H1 (cell line): ENCODE results near the gene HMMR. TPM values are rescaled to one million over a fixed set of nuclear protein-coding genes. Genes with fewer than 3 reads are reported as not detected.

Source experiments
- BRCA1 ChIP-seq: IDR thresholded peaks from 2 replicates; pipeline ENCODE4 v1.6.1; 2012; ENCODE audit warnings: low read depth, low read length, improper control_type of control experiment
- EZH2 ChIP-seq: fragments of 200-600 bp; sonication (generic); IDR thresholded peaks from 2 replicates; pipeline ENCODE4 v1.7.1; 2012; ENCODE audit warnings: low read depth, mild to moderate bottlenecking, moderate library complexity, low read length, inconsistent platforms; ENCODE audit not compliant: severe bottlenecking
- POLR2AphosphoS5 ChIP-seq: IDR thresholded peaks from 2 replicates; pipeline ENCODE4 v1.6.1; 2011; ENCODE audit warnings: low read depth, low read length
- SIX5 ChIP-seq: IDR thresholded peaks from 2 replicates; pipeline ENCODE4 v1.6.1; 2011; ENCODE audit warnings: mild to moderate bottlenecking, low read depth, low read length
- SP1 ChIP-seq: IDR thresholded peaks from 2 replicates; pipeline ENCODE4 v1.6.1; 2011; ENCODE audit warnings: low read depth, low read length
- polyA plus RNA-seq, 7 experiments: library from polyadenylated mRNA; depleted of rRNA in 3 of 7; stranded (reverse) in 5 of 7; unstranded in 2 of 7; fragments of >200 nt in 5 of 7; fragments of 200-250 nt in 2 of 7; gene quantifications; 1 replicate in 5 of 7; 2 replicates in 1 of 7; 4 replicates in 1 of 7; pipeline versions ENCODE4 v1.2.1 to v1.2.3, GENCODE V29; 2011 to 2013; ENCODE audit warnings: missing spikeins in 2 of 7, mixed read lengths in 2 of 7
- total RNA-seq: library from RNA; stranded (reverse); fragmentation: NEBNext Ultra II Directional; extraction: Animal tissue kit (Norgen Biotek cat#: 25700); gene quantifications from 2 replicates; pipeline ENCODE4 v1.2.1, GENCODE V29; 2021
- TF ChIP-seq, protein P1 (sequence below): IDR thresholded peaks from 2 replicates; pipeline ENCODE4 v1.6.1; 2011; ENCODE audit warnings: low read length, improper control_type of control experiment
- TF ChIP-seq, protein P2 (sequence below), 3 experiments: IDR thresholded peaks; 1 replicate in 2 of 3; 2 replicates in 1 of 3; pipeline versions ENCODE4 v1.5.1 to v1.6.1; 2011; ENCODE audit warnings: low read length in 3 of 3, mild to moderate bottlenecking in 3 of 3, inconsistent platforms in 2 of 3, low read depth in 1 of 3, moderate library complexity in 1 of 3; ENCODE audit not compliant: insufficient read depth in 1 of 3; ENCODE audit errors: control extremely low read depth in 1 of 3
- TF ChIP-seq, protein P3 (sequence below): IDR thresholded peaks from 2 replicates; pipeline ENCODE4 v1.6.1; 2012; ENCODE audit warnings: inconsistent platforms

The HMMR gene
- total and polyA plus RNA-seq, 2 of the 8 experiments (the other 6 are each of a cell fraction or from before 2014, with no cell fraction given), result 17.5 to 77.3 TPM

DNA sequence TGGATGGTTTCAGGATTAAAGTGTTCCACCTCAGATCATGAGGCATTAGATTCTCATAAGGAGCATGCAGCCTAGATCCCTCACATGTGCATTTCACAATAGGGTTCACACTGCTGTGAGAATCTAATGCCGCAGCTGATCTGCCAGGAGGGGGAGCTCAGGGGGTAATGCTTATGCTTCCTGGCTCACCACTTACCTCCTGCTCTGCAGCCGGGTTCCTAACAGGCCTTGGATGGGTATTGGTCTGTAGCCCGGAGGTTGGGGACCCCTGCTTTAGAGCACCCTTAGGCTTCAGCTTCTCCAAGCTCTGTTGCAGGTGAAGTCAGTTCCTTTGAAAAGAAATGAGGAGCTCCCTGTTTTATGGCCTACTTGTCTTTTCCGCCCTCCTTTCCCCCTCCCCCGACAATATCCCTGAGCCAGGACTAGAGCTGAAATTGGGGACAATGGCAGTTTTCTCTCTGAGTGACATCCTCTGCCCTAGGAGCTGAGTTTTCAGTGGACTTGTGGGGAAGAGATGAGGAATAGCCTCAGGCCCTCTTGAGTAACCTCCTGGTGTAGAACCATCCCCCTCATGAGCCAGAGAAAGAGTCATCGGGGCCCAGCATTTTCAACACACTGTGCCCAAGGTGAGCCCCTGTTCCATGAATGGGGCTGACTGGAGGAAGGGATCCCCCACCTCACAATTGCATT, 28.8 kb downstream of the HMMR start (continued):
- TF ChIP-seq, protein P1, sequence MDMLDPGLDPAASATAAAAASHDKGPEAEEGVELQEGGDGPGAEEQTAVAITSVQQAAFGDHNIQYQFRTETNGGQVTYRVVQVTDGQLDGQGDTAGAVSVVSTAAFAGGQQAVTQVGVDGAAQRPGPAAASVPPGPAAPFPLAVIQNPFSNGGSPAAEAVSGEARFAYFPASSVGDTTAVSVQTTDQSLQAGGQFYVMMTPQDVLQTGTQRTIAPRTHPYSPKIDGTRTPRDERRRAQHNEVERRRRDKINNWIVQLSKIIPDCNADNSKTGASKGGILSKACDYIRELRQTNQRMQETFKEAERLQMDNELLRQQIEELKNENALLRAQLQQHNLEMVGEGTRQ, result no peak
- TF ChIP-seq SIX5 (no peak), SP1 (no peak), EZH2 (no peak), BRCA1 (no peak), POLR2AphosphoS5 (0 out of 2 replicates have a peak, but pooled peaks have one; percentile 32)
- TF ChIP-seq, protein P2, sequence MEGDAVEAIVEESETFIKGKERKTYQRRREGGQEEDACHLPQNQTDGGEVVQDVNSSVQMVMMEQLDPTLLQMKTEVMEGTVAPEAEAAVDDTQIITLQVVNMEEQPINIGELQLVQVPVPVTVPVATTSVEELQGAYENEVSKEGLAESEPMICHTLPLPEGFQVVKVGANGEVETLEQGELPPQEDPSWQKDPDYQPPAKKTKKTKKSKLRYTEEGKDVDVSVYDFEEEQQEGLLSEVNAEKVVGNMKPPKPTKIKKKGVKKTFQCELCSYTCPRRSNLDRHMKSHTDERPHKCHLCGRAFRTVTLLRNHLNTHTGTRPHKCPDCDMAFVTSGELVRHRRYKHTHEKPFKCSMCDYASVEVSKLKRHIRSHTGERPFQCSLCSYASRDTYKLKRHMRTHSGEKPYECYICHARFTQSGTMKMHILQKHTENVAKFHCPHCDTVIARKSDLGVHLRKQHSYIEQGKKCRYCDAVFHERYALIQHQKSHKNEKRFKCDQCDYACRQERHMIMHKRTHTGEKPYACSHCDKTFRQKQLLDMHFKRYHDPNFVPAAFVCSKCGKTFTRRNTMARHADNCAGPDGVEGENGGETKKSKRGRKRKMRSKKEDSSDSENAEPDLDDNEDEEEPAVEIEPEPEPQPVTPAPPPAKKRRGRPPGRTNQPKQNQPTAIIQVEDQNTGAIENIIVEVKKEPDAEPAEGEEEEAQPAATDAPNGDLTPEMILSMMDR (IDR thresholded peaks at IDR 0.05; ENCODE audit: control extremely low read depth in 1 of 3, insufficient read depth in 1 of 3, low read depth in 1 of 3, low read length in 3 of 3), result peak; percentile 29 to 64 (median 49); a peak in 2 of 4 replicates
- TF ChIP-seq, protein P3, sequence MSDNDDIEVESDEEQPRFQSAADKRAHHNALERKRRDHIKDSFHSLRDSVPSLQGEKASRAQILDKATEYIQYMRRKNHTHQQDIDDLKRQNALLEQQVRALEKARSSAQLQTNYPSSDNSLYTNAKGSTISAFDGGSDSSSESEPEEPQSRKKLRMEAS, result peak; percentile 39; the same call in 1 of the 2 replicates
